ENCODE results near the gene SPINT2.

- TF ChIP-seq CTCF (IDR thresholded peaks at IDR 0.05) (no peak), POLR2A (IDR thresholded peaks at IDR 0.05) (no peak)
Measured at GRCh38 chr19:38337360-38337653, 72.9 kb downstream of the SPINT2 start.
